ENCODE data around the gene EEPD1.

DNA sequence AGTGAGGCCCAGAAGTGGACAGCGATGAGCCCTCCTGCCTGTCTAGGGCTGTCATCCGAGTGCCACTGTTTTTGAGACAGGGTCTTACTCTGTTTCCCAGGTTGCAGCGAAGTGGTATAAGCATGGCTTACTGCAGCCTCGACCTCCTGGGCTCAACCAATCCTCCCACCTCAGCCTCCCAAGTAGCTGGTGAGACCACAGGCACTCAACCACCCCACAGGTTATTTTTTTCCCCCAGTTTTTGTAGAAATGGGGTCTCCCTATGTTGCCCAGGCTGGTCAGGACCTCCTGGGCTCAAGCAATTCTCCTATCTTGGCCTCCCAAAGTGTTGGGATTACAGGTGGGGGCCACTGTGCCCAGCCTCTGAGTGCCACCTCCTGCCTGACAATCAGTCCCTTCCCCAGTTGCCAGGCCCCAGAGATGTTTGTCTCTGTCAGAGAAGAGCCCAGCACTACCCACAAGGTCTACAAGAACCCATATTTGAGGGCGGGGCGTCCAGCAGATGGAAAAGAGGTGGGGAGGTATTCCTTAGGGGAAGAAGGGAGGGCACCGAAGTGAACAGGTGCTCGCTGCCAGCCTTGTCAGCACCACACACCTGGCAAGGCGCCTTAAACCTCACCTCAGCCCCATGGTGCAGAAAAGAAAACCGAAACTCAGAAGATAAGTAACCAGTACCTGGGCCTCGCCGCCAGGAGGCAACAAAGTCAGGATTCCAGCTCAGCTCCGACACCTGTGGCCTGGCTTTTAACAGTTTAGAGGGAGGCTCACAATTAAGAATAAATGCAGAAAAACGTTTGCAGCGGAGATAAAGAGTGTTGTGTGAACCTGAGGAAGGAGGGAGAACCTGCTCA, 159.2 kb downstream of the EEPD1 start:
- TF ChIP-seq, protein P1, sequence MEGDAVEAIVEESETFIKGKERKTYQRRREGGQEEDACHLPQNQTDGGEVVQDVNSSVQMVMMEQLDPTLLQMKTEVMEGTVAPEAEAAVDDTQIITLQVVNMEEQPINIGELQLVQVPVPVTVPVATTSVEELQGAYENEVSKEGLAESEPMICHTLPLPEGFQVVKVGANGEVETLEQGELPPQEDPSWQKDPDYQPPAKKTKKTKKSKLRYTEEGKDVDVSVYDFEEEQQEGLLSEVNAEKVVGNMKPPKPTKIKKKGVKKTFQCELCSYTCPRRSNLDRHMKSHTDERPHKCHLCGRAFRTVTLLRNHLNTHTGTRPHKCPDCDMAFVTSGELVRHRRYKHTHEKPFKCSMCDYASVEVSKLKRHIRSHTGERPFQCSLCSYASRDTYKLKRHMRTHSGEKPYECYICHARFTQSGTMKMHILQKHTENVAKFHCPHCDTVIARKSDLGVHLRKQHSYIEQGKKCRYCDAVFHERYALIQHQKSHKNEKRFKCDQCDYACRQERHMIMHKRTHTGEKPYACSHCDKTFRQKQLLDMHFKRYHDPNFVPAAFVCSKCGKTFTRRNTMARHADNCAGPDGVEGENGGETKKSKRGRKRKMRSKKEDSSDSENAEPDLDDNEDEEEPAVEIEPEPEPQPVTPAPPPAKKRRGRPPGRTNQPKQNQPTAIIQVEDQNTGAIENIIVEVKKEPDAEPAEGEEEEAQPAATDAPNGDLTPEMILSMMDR (IDR thresholded peaks at IDR 0.05 in 8 of 11, conservative IDR thresholded peaks at IDR 0.05 in 3 of 11) = peak in 2 of 11 experiments; percentile 14 to 24
- no peak for TF ChIP-seq POLR2AphosphoS5 (IDR thresholded peaks at IDR 0.05)

Measured in spleen (tissue), 7 donors.